ENCODE measurements around the gene GNL2. TPM values are rescaled to one million over a fixed set of nuclear protein-coding genes. Genes with fewer than 3 reads are reported as not detected.
A peak's percentile ranks its signal among the peaks of the same experiment; 100 is the strongest.

GNL2 gene
- total RNA-seq, 2 experiments from 2014 or later = 43.4 to 44.5 TPM

GRCh38 chr1:37605806-37606474 is 10.2 kb upstream of the GNL2 start:
- Mint-ChIP-seq H3K9me3 (no peaks in the 10 kb centered on the region), H3K36me3 (ENCODE audit: low read depth) (no peaks in the 10 kb centered on the region), H3K27ac (no peak overlapping the region), H3K27me3 (peaks cover 11% of the 10 kb centered on the region), H3K4me1 (ENCODE audit: low read depth) (no peaks in the 10 kb centered on the region), H3K4me3 (no peak overlapping the region)
- no peak for TF ChIP-seq CTCF (IDR thresholded peaks at IDR 0.05)
- Histone ChIP-seq H3K4me3 (ENCODE audit: low read length) (no peak overlapping the region), H3K27me3 (ENCODE audit: control insufficient read depth in 1 of 2, insufficient read depth in 2 of 2, low read length in 2 of 2) (no peaks in the 10 kb centered on the region), H3K36me3 (ENCODE audit: insufficient read depth, low read length) (no peaks in the 10 kb centered on the region), H3K4me1 (ENCODE audit: insufficient read depth, low read length) (peaks cover 7% of the 10 kb centered on the region), H3K9me3 (ENCODE audit: control insufficient read depth in 1 of 2, insufficient read depth in 1 of 2, low read length in 2 of 2) (no peaks in the 10 kb centered on the region), H3K27ac (ENCODE audit: low read depth in 1 of 2, low read length in 2 of 2) (no peak overlapping the region)
- CTCF ChIA-PET = no interaction called here
- POLR2A ChIA-PET = no interaction called here
- intact Hi-C loops (cut with DNase I, micrococcal nuclease) = no loop called here
- DNase-seq (no peak), ATAC-seq (ENCODE audit: poor library complexity) (no peak)

- Mint-ChIP-seq H3K27me3 (peaks cover 11% of the 10 kb centered on the region), H3K27ac (no peak overlapping the region), H3K4me1 (ENCODE audit: low read depth) (no peaks in the 10 kb centered on the region), H3K4me3 (no peak overlapping the region), H3K36me3 (ENCODE audit: low read depth) (no peaks in the 10 kb centered on the region), H3K9me3 (no peaks in the 10 kb centered on the region)
- no peak overlapping the region for H3K4me3 ChIP-seq (ENCODE audit: low read length)
- TF ChIP-seq CTCF (IDR thresholded peaks at IDR 0.05) = no peak
- no peaks in the 10 kb centered on the region for H3K27me3 ChIP-seq (ENCODE audit: control insufficient read depth in 1 of 2, insufficient read depth in 2 of 2, low read length in 2 of 2)
- ATAC-seq (ENCODE audit: poor library complexity) (no peak), DNase-seq (no peak)
- ChIA-PET CTCF (no interaction called here), POLR2A (interaction anchor here (1.1 kb wide), 1 partner anchor 9 kb away, joined by 3 read pairs; no protein-coding TSS in a partner anchor)
- intact Hi-C loops (cut with DNase I, micrococcal nuclease) = no loop called here
- no peaks in the 10 kb centered on the region for H3K9me3 ChIP-seq (ENCODE audit: control insufficient read depth in 1 of 2, insufficient read depth in 1 of 2, low read length in 2 of 2)
- H3K36me3 ChIP-seq (ENCODE audit: insufficient read depth, low read length) = no peaks in the 10 kb centered on the region
- peaks cover 7% of the 10 kb centered on the region for H3K4me1 ChIP-seq (ENCODE audit: insufficient read depth, low read length)
- no peak overlapping the region for H3K27ac ChIP-seq (ENCODE audit: low read depth in 1 of 2, low read length in 2 of 2)
These were observed 9.4 kb upstream of the GNL2 start for GRCh38 chr1:37605061-37605650.

- Histone ChIP-seq H3K4me3 (ENCODE audit: low read length) (no peak overlapping the region), H3K36me3 (ENCODE audit: insufficient read depth, low read length) (no peaks in the 10 kb centered on the region), H3K4me1 (ENCODE audit: insufficient read depth, low read length) (peaks cover 7% of the 10 kb centered on the region), H3K27me3 (ENCODE audit: control insufficient read depth in 1 of 2, insufficient read depth in 2 of 2, low read length in 2 of 2) (no peaks in the 10 kb centered on the region), H3K9me3 (ENCODE audit: control insufficient read depth in 1 of 2, insufficient read depth in 1 of 2, low read length in 2 of 2) (no peaks in the 10 kb centered on the region), H3K27ac (ENCODE audit: low read depth in 1 of 2, low read length in 2 of 2) (no peak overlapping the region)
- TF ChIP-seq CTCF (IDR thresholded peaks at IDR 0.05) = peak; percentile 87
- CTCF ChIA-PET = interaction anchor here (0.5 to 3.1 kb wide), 14 partner anchors 9 to 1232 kb away, joined by 3 to 54 read pairs (median 3); partner anchors contain the start of gene CDCA8
- POLR2A ChIA-PET = interaction anchor here (0.5 to 2.1 kb wide), 4 partner anchors 79 to 147 kb away, joined by 3 to 6 read pairs (median 3); a partner anchor contains a TSS
- intact Hi-C loops (cut with DNase I, micrococcal nuclease) = loop anchor here (1.0 to 5.0 kb wide), 3 partner anchors 79 to 1234 kb away; no protein-coding TSS in a partner anchor
- Mint-ChIP-seq H3K36me3 (ENCODE audit: low read depth) (no peaks in the 10 kb centered on the region), H3K9me3 (no peaks in the 10 kb centered on the region), H3K27me3 (peaks cover 11% of the 10 kb centered on the region), H3K4me1 (ENCODE audit: low read depth) (no peaks in the 10 kb centered on the region), H3K27ac (no peak overlapping the region), H3K4me3 (no peak overlapping the region)
- DNase-seq = peak in 12 of 14 experiments; percentile 6 to 71 (median 26)
- peak; percentile 74 for ATAC-seq (ENCODE audit: poor library complexity)
These were observed 7.3 kb upstream of the GNL2 start for GRCh38 chr1:37602750-37603694.
